Coronary artery (tissue), 2 donors: ENCODE results near the gene SOX18.

Source experiments
- DNase-seq: peaks from one replicate; pipeline ENCODE4 v3.0.0-alpha.2; 2017; ENCODE audit warnings: low spot score
- H3K27ac ChIP-seq, 2 donors: fragments of 200-600 bp; sonication (generic); one replicate each; pipeline ENCODE4 v1.5.1; 2016 to 2019
- H3K4me3 ChIP-seq: fragments of 200-600 bp; sonication (generic); 2 replicates; pipeline ENCODE4 v1.5.1; 2016; ENCODE audit warnings: mild to moderate bottlenecking, moderate library complexity
- CTCF ChIP-seq: fragments of 200-600 bp; sonication (generic); IDR thresholded peaks from one replicate; pipeline ENCODE4 v1.5.1; 2019; ENCODE audit warnings: antibody characterized with exemption

Gene SOX18

GRCh38 chr20:64000906-64001305 lies 48.5 kb downstream of the SOX18 start:
- Histone ChIP-seq H3K4me3 (no peak overlapping the region), H3K27ac (no peak overlapping the region)
- no peak for TF ChIP-seq CTCF
- no peak for DNase-seq
